ENCODE data around the gene TGFBRAP1.

TGFBRAP1 gene

DNA sequence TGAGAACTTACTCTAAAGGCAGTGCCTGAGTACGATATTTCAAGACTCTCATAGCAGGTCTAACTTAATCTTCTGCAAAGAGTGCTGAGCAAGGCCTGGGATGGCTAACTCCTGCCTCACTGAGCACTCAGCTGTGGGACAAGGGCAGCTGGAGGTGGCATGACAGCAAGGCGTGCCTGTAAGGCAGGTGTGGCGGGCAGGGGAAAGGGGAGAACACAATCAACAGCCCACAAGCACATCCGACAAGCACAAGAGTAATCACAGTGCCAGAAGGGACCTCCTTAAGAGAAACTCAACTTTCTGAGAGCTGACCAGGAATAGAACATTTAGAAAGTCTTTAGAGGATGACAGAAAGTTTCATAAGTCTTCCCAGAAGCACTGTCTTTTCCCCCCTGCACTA, 46.0 kb downstream of the TGFBRAP1 start:
- Mint-ChIP-seq H3K9me3 (ENCODE audit: low read depth) (no peaks in the 10 kb centered on the region), H3K27me3 (no peaks in the 10 kb centered on the region), H3K4me1 (ENCODE audit: low read depth) (peaks cover 2% of the 10 kb centered on the region), H3K27ac (no peak overlapping the region), H3K36me3 (peaks cover 4% of the 10 kb centered on the region), H3K4me3 (no peak overlapping the region)

DNA sequence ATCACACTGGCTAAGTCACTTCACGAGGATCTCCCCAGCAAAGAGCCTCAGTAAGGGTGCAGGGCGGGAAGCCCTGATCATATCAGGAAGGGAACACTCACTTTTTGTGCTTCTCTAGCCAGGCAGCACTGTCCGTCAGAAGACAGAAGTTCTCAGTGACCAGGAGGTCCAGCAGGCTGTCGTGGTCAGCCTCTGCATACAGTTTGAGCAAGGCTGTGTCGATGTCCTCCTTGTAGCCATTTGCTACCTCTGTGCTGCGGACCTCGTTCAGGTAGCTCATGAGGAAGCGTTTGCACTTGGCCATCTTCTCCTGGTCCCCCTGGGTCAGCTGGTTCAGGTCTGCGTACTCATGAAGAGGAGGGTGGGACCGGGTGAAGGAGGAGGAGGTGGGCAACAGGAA, 49.3 kb downstream of the TGFBRAP1 start:
- no peak overlapping the region for H3K27ac Mint-ChIP-seq
- H3K4me1 Mint-ChIP-seq (ENCODE audit: low read depth) = no peaks in the 10 kb centered on the region
- peaks cover 9% of the 10 kb centered on the region for H3K36me3 Mint-ChIP-seq

GRCh38 chr2:105279126-105279525, 50.4 kb downstream of the TGFBRAP1 start:
- H3K9me3 Mint-ChIP-seq (ENCODE audit: low read depth) = no peaks in the 10 kb centered on the region
- H3K4me3 Mint-ChIP-seq = no peak overlapping the region
- no peaks in the 10 kb centered on the region for H3K27me3 Mint-ChIP-seq
- H3K27ac Mint-ChIP-seq = no peak overlapping the region
- H3K4me1 Mint-ChIP-seq (ENCODE audit: low read depth) = no peaks in the 10 kb centered on the region
- peaks cover 9% of the 10 kb centered on the region for H3K36me3 Mint-ChIP-seq

More for the DNA sequence above, 49.3 kb downstream of the TGFBRAP1 start:
- H3K4me3 Mint-ChIP-seq = no peak overlapping the region
- no peaks in the 10 kb centered on the region for H3K27me3 Mint-ChIP-seq
- H3K9me3 Mint-ChIP-seq (ENCODE audit: low read depth) = no peaks in the 10 kb centered on the region

- no peaks in the 10 kb centered on the region for H3K27me3 Mint-ChIP-seq
- H3K36me3 Mint-ChIP-seq = peaks cover 9% of the 10 kb centered on the region
- H3K4me3 Mint-ChIP-seq = no peak overlapping the region
- no peak overlapping the region for H3K27ac Mint-ChIP-seq
- H3K4me1 Mint-ChIP-seq (ENCODE audit: low read depth) = no peaks in the 10 kb centered on the region
- H3K9me3 Mint-ChIP-seq (ENCODE audit: low read depth) = no peaks in the 10 kb centered on the region
Measured at GRCh38 chr2:105278654-105279053, 50.9 kb downstream of the TGFBRAP1 start.

DNA sequence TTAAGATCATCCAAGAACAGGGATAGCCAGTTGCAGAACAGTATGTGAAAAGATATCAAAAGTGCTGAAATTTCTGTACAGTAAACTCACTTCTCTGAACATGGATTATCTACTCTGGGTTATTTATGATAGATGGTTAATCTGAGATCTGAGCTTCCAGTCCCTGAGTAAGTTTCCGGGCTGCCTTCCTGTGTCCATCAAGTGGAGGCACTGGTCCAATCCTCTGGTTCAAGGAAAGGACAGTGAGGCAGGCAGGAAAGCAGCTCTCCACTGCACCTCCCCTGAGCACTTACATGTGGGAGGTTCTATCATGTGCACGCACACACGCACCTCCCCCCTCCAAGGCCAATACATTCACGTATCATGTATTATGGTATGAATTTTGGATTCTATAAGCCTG, 55.5 kb downstream of the TGFBRAP1 start:
- H3K4me3 Mint-ChIP-seq = no peak overlapping the region
- peaks cover 7% of the 10 kb centered on the region for H3K36me3 Mint-ChIP-seq
- no peaks in the 10 kb centered on the region for H3K9me3 Mint-ChIP-seq (ENCODE audit: low read depth)
- H3K4me1 Mint-ChIP-seq (ENCODE audit: low read depth) = no peaks in the 10 kb centered on the region
- no peak overlapping the region for H3K27ac Mint-ChIP-seq
- H3K27me3 Mint-ChIP-seq = no peaks in the 10 kb centered on the region

DNA sequence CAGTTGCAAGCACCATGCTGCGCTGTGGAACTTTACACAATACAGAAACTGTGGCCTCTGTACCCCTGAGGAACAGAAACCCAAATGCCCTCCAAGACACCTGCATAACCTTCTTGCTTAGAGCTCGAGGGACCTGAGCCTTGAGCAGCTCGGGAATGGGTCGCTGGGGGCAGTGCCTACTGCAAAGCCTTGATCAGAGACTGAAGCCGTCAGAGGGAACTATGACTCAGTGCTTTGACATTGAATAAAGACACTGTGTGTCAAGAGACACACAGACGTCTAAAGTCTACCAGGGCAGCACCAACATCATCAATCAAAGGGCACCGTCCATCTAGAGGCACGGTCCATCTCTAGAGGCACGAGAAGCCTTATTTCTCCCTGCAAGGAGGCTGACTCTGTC, 57.4 kb downstream of the TGFBRAP1 start:
- H3K27ac Mint-ChIP-seq = no peak overlapping the region
- H3K4me1 Mint-ChIP-seq (ENCODE audit: low read depth) = no peaks in the 10 kb centered on the region
- no peak overlapping the region for H3K4me3 Mint-ChIP-seq
- no peaks in the 10 kb centered on the region for H3K27me3 Mint-ChIP-seq
- no peaks in the 10 kb centered on the region for H3K9me3 Mint-ChIP-seq (ENCODE audit: low read depth)
- peaks cover 5% of the 10 kb centered on the region for H3K36me3 Mint-ChIP-seq

DNA sequence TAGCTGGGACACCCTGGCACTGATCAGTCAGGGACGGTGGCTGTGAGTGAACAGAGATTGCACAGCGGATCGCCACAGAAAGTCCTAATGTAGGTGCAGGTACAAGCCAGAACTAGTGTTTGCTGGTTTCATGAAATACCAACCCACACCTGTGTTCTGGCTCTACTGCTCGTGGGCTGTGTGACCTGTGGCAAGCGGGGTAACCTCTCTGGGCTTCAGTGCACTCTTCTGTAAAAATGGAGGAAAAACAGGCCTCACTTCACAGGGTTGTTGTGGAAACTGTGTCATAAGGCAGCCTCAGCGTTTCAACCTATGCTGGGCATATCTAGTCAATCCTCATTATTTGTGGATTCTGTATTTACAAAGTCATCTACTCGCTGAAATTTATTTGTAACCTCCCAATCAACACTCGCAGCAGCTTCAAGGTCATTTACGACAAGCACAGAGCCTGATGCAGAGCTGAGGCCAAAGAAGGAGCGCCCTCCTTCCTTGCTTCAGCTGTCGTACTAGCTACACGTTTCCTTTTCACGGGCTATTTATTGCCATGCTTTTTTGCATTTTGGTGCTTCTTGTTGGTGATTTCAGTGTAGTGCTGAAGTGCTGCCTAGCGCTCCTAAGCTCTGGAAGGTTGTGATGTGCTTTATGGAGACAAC, 58.0 kb downstream of the TGFBRAP1 start:
- H3K36me3 Mint-ChIP-seq = peaks cover under 1% of the 10 kb centered on the region
- no peaks in the 10 kb centered on the region for H3K9me3 Mint-ChIP-seq (ENCODE audit: low read depth)
- H3K27ac Mint-ChIP-seq = no peak overlapping the region
- no peaks in the 10 kb centered on the region for H3K4me1 Mint-ChIP-seq (ENCODE audit: low read depth)
- H3K4me3 Mint-ChIP-seq = no peak overlapping the region
- no peaks in the 10 kb centered on the region for H3K27me3 Mint-ChIP-seq

DNA sequence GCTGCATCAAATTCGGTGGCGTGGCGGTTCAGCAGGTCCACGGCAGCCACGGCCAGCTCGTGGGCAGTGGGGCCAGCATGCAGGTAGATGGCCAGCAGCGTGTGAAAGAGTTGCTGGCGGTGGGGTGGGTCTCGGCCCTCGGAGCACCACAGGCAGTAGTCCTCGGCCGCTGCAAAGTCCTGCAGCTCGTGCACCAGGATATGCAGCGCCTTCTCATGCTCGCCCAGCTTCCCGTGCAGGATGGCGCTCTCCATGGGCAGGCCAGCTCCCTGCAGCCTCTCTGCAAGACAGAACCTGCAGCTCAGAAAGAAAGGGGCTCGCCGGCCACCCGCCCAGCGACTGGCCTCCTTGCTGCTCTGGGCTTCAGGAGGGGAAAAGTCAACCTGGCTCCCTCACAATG, 60.1 kb downstream of the TGFBRAP1 start:
- H3K4me1 Mint-ChIP-seq (ENCODE audit: low read depth) = no peaks in the 10 kb centered on the region
- peaks cover 10% of the 10 kb centered on the region for H3K36me3 Mint-ChIP-seq
- no peak overlapping the region for H3K4me3 Mint-ChIP-seq
- H3K27ac Mint-ChIP-seq = no peak overlapping the region
- no peaks in the 10 kb centered on the region for H3K27me3 Mint-ChIP-seq
- no peaks in the 10 kb centered on the region for H3K9me3 Mint-ChIP-seq (ENCODE audit: low read depth)

DNA sequence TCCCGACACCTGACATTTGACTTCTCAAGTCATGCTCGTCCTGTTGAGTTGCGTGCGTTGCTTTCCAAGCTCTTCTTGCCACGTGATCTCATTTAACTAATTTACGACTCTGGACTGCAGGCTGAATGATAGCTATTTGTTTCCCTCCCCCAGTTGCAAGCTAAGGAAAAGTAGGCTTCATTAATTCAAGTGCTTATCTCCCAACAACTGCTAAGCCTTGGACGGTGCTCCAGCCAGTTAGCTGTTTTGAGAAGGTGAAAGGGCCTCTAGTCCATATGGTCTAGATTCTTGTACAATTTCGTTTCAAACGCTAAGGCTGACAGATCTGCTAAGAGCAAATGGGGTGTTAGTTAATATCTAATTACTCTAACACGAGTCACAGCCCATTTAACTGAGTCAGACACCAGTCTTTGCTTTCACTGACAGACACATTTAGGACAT, 66.9 kb downstream of the TGFBRAP1 start:
- no peaks in the 10 kb centered on the region for H3K4me1 Mint-ChIP-seq (ENCODE audit: low read depth)
- peaks cover 10% of the 10 kb centered on the region for H3K36me3 Mint-ChIP-seq
- H3K27me3 Mint-ChIP-seq = no peaks in the 10 kb centered on the region
- no peaks in the 10 kb centered on the region for H3K9me3 Mint-ChIP-seq (ENCODE audit: low read depth)
- no peak overlapping the region for H3K4me3 Mint-ChIP-seq
- H3K27ac Mint-ChIP-seq = no peak overlapping the region

DNA sequence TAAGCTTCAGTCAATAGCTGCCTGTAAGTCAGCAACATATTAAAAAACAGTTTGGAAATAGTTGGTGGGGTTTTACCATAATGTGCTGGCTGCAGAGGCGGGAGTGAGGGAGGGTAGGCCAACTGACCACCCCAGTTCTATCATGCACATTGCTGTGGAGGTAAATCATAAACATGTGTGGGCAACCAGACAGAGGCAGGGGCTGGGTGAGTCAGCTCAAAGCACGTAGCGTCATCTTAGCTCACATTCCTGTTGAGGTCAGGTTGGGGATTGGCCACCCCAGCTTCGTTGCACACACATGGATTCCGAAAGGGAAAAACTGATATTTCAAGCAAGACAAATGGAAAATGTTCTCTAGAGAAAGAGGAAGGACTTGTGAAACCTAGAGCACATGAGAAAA, 68.5 kb downstream of the TGFBRAP1 start:
- Mint-ChIP-seq H3K27me3 (peaks cover 5% of the 10 kb centered on the region), H3K27ac (no peak overlapping the region), H3K4me3 (no peak overlapping the region), H3K36me3 (peaks cover 5% of the 10 kb centered on the region), H3K9me3 (ENCODE audit: low read depth) (no peaks in the 10 kb centered on the region), H3K4me1 (ENCODE audit: low read depth) (no peaks in the 10 kb centered on the region)

DNA sequence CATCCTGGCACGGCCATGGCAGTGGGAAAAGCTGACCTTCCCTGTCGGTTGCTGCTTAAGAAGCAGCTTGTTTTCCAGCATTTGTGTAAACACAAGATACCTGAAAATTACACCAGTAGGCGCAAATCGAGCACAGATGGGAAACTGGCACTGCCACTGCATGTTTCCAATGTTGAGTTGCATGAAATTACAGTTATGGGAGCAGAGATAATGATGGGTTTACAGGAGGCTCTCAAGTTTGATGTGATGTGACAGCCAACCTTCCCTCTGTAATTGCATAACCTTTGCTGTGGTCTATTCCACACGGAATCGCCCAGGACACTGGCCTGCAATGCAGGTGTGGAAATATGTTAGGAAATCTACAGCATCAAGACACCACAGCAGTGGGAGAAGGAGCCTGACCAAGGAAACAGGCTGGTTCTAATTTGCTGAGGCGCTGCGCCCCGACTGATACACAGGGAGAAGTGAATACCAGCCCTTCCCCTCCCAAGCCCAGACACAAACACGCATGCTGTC, 70.6 kb downstream of the TGFBRAP1 start:
- Mint-ChIP-seq H3K27ac (no peak overlapping the region), H3K4me1 (ENCODE audit: low read depth) (no peaks in the 10 kb centered on the region), H3K36me3 (no peaks in the 10 kb centered on the region), H3K27me3 (peaks cover 6% of the 10 kb centered on the region), H3K9me3 (ENCODE audit: low read depth) (no peaks in the 10 kb centered on the region), H3K4me3 (no peak overlapping the region)

GRCh38 chr2:105257981-105258380, 71.6 kb downstream of the TGFBRAP1 start:
- Mint-ChIP-seq H3K27ac (no peak overlapping the region), H3K27me3 (peaks cover 6% of the 10 kb centered on the region), H3K4me3 (no peak overlapping the region), H3K9me3 (ENCODE audit: low read depth) (no peaks in the 10 kb centered on the region), H3K36me3 (no peaks in the 10 kb centered on the region), H3K4me1 (ENCODE audit: low read depth) (no peaks in the 10 kb centered on the region)

- Mint-ChIP-seq H3K4me3 (no peak overlapping the region), H3K9me3 (ENCODE audit: low read depth) (no peaks in the 10 kb centered on the region), H3K4me1 (ENCODE audit: low read depth) (no peaks in the 10 kb centered on the region)
Measured at GRCh38 chr2:105256431-105257047, 73.0 kb downstream of the TGFBRAP1 start.

GRCh38 chr2:105255979-105256378, 73.6 kb downstream of the TGFBRAP1 start:
- H3K4me3 Mint-ChIP-seq = no peak overlapping the region
- H3K36me3 Mint-ChIP-seq = no peaks in the 10 kb centered on the region
- no peaks in the 10 kb centered on the region for H3K4me1 Mint-ChIP-seq (ENCODE audit: low read depth)
- peaks cover 6% of the 10 kb centered on the region for H3K27me3 Mint-ChIP-seq
- no peaks in the 10 kb centered on the region for H3K9me3 Mint-ChIP-seq (ENCODE audit: low read depth)
- no peak overlapping the region for H3K27ac Mint-ChIP-seq

More at GRCh38 chr2:105256431-105257047, 73.0 kb downstream of the TGFBRAP1 start:
- Mint-ChIP-seq H3K27me3 (peaks cover 6% of the 10 kb centered on the region), H3K27ac (no peak overlapping the region), H3K36me3 (no peaks in the 10 kb centered on the region)

DNA sequence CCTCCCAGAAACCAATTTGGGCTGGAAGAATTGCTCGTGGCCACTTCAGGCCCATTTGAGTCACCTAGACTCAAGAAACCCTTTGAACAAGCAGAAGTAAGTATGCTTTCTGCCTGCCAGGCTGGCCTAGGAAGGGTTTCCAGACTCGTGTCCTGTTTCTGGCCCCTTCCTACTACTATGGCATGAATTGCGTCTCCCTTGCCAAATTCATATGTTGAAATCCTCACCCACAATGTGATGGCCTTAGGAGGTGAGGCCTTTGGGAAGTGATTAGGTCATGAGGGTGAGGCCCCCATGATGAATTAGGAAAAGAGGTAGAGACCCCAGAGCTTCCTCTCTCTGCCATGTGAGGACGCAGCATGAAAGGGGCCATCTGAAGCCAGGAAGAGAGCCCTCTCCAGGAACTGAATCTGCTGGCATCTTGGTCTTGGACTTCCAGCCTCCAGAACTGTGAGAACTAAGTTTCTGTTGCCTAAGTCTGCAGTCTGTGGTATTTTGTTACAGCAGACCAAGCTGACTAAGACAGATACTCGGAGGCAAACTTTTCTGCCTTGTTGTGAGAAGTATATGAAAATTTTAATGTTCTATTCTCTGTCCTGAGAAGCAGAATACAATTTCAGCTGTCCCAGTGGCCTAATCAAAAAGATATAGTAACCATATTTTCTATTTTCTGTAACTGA, 74.9 kb downstream of the TGFBRAP1 start:
- Mint-ChIP-seq H3K4me1 (ENCODE audit: low read depth) (no peaks in the 10 kb centered on the region), H3K27me3 (peaks cover 6% of the 10 kb centered on the region), H3K4me3 (no peak overlapping the region), H3K9me3 (ENCODE audit: low read depth) (no peaks in the 10 kb centered on the region), H3K27ac (no peak overlapping the region), H3K36me3 (peaks cover under 1% of the 10 kb centered on the region)

Measured in activated naive CD8-positive, alpha-beta T cell (primary cell).